SIG-M5 (cell line): ENCODE data around the gene USH2A.
A peak's percentile ranks its signal among the peaks of the same experiment; 100 is the strongest.

Source experiments
- DNase-seq: peaks from one replicate; lab custom pipeline; 2025; lab: John Stamatoyannopoulos, UW

Gene USH2A

DNA sequence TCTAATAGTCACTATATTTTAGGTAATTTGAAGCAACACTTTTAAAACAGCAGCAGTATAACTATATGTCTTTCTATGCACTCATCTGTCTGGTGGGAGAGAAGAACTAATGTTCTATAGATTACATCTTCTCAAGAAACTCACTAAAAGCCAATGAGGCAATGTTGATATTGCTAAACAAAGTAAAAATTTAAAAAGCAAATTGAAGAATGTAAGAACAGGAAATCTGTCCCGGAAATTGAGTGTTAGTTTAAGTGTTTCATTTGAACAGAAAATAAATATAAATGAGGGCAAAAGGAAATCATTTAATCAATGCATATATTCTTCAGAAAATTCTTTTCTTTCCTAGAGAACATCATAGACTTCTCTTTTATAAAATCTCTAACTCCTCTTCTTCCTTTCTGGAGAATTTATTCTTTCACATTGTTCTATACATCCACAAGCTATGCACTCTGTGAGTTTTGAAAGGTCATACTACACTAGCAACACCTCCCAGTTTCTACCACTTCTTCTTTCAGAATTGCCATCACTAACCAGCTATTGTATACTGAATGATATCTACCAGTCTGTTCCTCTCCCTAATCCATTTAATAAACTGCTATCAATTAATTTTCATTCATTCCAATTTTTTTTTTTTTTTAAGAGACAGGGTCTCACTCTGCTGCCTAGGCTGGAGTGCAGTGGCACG, 153.0 kb downstream of the USH2A start:
- DNase-seq, result no peak

DNA sequence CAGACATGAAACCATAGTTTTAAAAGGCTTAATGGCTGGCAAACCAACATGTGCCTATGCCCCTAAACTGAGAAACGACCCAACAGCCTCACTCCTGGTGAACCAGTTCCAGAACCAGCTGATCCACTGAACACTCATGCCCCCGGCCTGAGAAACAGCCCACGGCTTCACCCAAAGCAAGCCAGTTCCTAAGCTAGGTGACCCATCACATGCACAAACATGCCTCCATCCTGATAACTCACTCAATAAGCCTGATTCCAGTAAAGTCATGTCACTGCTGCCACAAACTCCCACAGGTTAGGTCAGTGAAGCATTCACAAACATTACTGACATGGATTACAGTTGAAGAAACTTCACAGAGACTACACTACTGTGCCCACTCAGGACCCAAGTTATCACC, 161.6 kb downstream of the USH2A start:
- DNase-seq, result no peak

DNA sequence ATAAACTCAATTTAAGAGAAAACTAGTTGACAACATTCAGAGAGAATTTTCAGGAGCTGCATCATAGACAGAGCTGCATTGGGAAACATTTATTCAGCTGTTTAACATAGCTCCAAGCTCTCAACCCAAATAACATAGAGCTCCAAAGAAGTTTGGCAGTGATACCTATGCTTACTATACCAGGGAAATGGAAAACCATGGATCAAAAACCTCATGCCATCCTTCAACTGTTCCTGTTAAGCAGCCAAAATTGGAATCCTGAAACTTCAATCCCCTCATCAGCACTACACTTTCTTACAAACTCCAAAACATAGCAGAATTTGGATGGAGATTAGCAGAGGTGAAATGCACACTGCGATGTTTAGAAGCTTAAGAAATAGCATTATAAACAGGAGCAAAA, 164.4 kb downstream of the USH2A start:
- no peak for DNase-seq

DNA sequence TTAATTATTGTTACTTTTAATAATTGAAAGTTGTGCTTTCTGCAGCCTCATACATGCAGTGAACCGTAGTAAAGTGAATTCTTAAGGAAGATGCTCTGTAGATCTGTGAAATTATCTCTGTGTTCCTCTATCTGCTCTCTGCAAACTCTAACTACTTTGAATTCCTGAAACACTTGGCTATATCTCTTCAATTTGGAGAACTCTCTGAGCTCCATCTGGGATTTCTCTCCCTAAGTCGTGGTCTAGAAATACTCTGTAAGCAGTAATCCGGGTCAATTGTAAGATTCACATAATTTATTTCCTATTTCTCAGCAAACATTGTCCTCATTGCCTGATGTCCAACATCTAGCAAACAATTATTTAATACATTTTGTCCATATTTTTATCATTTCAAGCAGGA, 164.9 kb downstream of the USH2A start:
- no peak for DNase-seq

DNA sequence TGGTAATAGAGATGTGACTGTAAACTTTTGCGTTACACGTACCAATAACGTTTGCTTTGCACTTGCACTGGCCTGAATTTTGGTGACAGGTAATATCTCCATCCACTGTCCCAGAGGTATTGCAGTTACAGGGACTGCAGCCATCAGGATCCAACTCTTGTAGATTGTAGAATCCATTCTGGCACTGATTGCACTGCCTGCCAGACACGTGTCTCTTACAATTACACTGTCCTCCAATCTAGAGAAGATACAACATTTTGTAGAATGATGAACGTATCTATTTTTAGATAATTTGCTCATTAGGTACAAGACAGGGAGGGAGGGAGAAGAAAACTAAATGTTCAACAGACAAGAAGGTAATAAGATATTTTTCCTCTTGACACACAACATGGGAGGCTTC, 172.4 kb downstream of the USH2A start:
- DNase-seq, result no peak

DNA sequence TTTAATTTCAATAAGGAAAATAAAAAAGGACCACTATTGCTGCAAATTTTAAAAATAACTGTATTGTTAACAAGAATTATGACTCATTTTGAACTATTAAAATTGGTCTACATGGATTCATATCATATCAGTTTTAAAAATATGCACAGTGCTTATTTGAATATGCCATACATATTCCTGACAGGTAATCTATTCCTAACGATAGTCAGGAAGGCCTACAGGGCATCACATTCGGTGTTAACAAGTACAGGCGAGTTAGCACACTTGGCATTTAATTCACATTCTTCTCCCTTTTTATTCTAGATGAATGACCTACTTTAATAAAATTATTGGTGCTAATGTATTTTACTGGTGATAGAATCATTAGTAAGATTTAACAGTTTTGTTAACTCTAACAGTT, 174.6 kb downstream of the USH2A start:
- DNase-seq, result no peak

DNA sequence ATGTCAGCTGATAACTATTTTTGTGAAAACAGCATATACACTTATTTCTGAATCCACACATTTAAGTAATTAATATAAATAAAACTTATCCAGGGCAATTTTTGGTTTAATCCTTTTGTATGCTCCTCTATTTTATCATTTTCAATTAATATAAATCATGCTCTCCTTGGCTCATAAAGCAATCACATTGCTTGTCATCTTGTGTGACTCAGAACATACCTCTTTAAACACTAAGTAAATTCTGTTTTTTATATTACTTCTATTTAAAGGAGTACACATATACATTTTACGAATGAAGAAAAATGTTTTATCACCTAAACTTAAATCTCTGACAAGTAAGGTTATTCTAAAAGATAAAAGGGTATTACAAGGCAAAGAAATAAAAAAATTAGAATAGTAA, 175.3 kb downstream of the USH2A start:
- DNase-seq, result no peak

DNA sequence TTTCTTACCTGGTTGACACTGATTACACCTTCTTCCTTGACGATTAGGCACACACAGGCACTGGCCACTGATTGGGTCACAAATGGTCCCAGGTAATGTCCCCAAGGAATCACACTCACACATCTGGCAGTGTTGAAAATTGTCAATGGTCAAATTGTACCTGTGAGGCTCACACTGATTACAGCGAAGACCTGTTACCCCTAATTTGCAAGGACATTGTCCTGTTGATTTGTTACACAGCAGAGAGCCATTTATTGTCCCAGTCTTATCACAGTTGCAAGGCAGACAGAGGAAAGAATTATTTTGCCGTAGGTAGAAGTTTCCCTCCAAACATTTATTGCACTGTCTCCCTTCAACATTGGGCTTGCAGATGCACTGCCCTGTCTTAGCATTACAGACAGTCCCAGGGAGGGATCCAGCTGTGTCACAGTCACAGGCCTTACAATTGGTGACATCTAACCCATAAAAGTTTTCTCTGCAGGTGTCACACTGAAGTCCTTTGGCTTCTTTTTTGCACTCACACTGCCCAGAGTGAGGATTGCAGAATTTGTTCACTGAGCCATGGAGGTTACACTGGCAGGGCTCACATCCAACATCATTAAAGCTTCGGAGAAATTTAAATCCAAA, 176.6 kb downstream of the USH2A start:
- no peak for DNase-seq

DNA sequence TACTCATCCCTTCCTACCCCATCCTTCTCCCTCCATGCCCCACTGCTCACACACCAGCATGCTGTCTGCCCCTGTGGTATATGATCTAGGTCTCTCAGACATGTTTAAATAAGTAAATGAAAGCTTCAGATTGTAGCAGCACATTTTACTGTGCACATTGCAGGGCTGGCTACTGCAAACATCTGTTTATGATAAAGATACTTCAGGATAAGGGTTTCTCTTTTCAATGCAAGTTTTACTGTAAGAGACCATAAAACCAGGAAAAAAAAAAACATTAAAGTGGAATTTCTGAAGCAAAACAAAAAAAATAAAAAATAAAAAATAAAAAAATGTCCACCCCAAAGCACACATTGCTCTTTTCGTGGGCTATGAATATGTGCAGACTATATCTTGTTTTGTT, 184.4 kb downstream of the USH2A start:
- DNase-seq, result no peak

DNA sequence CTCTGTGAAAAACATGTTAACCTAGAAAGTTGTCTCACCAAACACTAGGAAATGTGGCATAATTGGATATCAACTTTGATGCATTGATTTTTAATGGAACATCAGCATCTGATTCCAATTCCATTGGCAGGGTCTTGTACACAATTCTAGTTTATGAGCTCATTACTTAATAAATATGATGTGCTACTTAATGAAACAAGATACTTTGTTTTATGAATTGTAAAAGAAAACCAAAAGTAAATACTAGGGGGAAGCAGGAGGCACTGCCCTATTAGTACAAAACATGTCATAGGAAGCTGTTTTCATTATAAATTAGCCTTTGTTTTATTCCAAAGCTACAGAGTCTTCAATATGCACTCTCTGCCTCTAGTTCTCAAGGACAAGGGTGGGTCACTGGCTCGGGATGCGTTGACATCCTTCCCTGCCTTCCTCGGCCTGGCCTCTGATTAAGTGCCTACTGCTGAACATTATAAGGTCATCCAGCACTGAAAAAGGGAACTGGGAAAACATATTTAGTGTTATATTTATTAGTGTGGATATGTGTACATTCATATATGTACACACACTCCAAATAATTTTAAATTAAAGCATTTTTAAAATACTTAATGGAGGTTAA, 185.2 kb downstream of the USH2A start:
- DNase-seq, result no peak

DNA sequence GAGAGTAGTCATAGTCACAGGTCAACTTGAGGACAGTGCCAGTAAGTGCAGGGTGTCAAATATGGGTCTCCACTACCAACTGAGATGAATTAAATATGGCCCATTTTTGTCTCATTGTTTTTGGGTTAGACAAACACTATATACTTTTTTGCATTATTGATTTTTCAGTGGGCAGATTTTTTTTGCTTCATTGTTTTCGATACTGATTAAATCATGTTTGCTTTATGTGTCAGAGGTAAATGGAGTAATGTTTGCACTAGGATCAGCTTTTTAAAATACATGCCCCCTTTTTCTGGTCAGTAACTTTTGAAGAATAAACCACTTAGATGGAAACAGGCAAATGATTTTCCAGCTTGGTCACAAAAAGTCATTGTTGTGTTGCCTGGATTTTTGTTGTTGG, 199.0 kb downstream of the USH2A start:
- no peak for DNase-seq

DNA sequence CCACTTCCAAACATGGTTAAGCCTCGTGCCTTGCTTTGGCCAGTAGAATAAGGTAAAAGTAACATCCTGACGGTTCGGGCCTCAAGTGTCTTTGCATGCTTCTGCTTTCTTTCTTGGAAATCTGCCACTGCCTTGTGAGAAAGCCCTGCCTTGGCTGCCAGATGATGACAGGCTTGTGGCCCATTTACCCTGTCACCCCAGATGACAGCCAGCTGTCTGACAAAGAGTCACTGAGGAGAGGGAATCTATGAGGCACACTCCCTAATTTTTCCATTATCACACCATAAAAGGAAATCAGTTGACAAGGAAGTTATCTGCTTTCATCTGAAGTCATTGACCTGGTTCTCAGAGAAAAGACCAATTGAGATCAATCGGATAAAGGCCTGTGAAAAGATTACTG, 199.8 kb downstream of the USH2A start:
- no peak for DNase-seq

DNA sequence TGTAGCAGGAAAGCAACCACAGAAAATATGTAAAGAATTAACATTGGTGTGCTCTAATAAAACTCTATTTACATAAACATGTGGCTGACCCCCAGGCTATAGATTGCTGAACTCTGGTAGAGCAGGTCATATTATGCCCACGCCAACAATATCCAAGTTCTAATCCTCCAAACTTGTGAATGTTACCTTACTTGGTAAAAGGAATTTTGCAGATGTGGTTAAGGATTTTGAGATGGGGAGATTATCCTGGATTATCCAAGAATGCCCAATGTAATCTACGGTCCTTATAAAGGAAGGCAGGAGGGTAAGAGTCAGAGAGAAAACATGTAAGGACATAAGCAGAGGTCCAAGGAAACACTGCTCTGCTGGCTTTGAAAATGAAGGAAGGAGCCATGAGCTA, 201.0 kb downstream of the USH2A start:
- no peak for DNase-seq

DNA sequence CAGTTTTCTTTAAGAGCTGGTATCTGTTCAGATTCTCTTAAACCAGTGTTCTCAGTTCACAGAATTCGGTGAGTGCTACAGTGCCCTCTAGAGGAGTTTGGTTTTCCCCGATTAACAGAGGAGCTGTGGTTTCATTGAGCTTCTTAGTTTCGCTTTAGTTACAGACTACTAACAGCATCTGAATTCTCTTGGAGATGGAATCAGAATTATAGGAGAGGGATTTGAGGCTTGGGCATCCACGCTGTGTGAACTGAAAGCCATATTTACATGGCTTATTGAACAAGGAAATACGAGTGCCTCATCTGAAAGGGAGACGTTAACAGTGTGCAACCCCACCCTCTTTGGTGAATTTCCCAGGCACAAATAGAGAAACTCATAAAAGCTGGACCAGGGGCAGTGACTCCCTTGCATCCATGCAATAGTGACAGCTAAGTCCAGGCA, 202.0 kb downstream of the USH2A start:
- peak; percentile 48 for DNase-seq

DNA sequence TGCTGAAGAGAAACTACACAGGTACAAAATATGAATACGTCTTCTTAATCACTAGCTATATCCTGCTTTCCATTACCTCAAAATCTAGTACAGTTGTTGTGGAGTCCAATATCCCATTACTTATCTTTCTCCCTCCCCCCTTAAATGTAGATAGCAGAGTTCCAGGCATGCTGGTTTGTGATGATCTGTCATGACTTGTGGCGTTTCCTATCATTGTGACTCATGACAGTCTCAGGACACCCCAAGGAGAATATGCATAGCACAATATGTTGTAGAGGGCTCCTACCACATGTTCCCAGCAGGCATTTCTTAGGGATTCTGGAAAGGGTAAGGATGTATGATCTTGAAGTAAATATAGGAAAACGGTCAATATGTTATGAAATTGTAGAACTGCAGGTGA, 206.9 kb downstream of the USH2A start:
- DNase-seq, result no peak

DNA sequence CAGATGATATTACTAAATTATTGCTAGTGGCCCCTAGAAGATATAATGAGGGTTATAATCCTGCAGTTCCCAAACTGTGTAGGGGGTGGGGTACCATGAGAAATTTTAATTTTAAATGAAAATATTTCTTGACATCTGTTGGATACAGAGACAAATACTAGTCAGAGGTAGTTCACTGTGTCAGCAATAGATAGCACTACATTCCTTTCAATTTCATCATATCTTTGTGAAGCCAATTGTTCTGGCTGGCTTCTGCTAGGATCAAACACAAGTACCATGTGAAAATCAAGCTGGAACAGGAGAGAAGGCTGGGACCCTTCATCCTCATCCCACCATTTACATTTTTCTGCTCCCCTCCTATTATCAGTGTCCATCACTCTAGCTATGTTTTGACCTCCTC, 208.1 kb downstream of the USH2A start:
- DNase-seq, result no peak

DNA sequence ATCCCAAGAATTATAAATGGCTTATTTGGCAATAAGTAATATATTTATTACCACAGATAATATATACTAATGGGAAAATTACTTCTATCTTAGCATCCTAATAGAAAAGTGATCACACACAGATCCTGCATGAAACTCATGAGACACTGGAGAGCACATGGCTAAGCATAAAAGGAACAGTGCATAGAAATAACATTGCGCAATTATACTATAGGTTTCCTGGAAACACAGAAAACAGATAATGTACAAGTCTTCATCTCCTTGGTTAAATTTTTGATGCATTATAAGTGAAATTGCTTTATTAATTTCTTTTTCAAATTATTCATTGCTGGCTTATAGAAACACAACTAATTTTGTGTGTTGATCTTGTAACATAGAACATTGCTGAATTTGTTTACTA, 210.4 kb downstream of the USH2A start:
- DNase-seq, result no peak

DNA sequence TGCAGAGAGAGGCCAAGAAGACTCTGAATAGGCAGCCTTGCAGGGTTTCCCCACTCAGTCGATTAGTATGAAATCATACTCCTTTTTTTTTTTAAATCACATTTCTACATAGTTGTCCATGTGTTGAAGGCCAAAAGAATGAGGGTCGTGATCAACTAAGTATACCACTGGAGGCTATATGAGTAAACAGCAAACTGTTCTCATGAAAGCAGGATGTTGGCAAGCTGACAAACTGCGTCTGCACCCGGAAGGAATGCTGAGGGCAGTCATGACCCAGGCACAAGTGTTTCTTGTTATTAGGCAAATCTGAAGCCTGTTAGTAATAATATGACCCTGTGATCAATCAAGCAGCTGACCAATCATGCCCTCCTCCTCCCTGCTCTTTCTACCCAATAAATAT, 213.2 kb downstream of the USH2A start:
- DNase-seq, result no peak

DNA sequence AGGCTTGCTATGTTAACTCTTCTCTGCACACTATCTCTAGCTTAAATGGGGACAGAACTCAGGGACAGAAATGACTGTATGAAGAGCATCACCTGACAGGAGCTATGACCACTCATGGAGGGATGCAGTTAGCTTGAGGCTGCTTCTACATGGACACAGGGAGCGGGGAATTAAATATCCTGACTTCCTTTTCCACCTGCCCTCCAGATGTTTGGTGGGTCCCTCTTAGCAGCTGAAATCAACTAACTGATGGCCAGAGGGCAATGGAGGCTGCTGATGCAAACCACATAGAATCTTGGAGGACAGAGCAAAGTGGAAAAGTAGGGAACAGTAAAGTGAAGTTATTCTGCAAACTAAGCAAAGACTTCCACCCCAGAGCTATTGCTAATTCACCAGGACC, 214.1 kb downstream of the USH2A start:
- DNase-seq, result no peak

DNA sequence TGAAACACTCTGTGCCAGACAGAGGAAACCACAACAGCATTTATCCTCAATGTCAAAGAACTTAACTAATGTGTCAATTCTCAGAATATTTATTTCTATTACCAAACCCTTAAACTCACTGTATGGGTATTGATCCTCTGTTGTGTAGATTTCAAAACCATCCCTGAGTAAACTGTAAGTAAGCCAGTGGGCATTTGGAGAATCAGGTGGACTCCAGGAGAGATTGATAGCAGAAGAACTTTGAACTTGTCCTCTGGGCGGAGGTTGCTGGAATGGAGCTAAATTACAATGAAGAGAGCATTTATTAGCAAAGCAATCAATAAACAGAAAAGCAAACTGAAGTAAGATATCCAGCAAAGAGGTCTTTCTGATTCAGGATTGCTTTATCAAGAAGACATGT, 216.1 kb downstream of the USH2A start:
- DNase-seq, result no peak

DNA sequence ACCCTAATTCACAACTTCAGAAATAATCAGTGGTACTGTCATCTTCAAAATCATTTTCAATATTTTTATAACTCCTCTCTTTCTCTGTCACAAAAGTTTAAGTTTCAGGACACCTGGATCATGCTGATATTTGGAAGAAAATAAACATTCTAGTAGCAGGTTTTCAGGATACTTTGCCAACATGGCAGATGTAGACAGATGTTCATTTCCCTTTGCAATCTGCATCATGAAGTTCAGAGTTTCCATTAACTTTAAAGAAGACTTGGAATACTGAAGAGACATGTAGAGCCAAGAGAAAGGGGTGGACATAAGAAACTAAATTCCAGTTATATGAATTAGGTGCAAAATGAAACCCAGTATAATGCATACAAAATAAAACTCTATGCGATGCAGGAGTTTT, 218.1 kb downstream of the USH2A start:
- no peak for DNase-seq

DNA sequence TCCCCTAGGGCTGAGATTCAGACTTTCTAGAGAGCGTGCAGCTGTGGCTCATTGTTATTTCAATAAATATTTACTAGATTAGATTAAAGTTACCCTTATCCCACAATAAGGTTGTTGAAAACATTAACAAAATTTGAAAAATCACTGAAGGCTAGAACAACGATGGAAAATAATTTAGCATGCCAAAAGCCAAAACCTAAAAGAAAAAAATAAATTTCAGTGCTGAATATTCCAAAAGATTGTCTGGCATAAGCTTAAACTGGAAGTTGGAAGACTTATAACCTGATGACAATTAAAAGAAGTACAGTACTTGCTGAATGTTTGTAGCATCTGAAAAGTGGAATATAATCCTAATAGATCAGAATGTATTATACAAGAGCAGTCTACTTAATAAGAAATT, 221.3 kb downstream of the USH2A start:
- no peak for DNase-seq

DNA sequence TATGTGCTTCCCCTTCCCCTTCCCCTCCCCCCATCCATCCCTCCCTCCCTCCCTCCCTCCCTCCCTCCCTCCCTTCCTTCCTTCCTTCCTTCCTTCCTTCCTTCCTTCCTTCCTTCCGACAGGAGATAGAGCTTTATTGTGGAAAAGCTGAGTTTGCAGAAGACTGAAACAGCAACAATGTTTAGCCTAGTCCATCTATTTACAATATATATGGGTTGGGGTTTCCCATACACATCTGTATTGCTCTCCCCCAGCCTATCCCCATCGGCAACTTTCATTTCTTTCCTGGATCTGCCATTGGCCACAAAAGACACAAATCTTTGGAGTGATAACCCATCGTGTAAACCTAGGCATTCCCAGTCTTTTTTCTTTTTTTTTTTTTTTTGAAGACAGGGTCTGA, 222.3 kb downstream of the USH2A start:
- no peak for DNase-seq

DNA sequence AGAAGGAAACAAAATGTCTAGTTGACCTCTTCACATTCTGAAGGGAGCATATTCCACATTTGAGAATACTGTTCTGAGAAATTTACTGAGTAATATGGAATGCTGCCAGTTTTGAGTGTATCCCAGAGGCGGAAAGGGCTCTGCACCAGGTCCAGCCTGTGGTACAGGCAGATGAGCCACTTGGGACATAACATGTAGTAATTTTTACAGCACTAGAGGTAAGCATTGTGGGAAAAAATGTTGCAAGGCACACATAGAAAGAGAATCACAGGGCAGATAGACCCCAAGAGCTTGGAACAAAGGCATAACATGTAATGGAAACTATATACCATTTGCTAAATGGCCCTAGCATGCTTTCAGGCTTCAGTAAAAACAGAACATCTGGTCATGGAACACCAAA, 228.5 kb downstream of the USH2A start:
- DNase-seq, result no peak
